PC-3 (cell line): ENCODE results near the gene LRRC52.

ENCODE experiments used
- CTCF ChIP-seq: fragments of 300-600 bp; sonication (generic); conservative IDR thresholded peaks from 2 replicates; pipeline ENCODE4 v1.5.1; 2017; ENCODE audit warnings: antibody characterized with exemption, low read depth, mild to moderate bottlenecking, low read length
- EZH2 ChIP-seq: fragments of 300-600 bp; sonication (generic); IDR thresholded peaks from one replicate; pipeline ENCODE4 v1.6.1; 2017; ENCODE audit warnings: antibody characterized with exemption, mild to moderate bottlenecking, low read length; ENCODE audit not compliant: unreplicated experiment

DNA sequence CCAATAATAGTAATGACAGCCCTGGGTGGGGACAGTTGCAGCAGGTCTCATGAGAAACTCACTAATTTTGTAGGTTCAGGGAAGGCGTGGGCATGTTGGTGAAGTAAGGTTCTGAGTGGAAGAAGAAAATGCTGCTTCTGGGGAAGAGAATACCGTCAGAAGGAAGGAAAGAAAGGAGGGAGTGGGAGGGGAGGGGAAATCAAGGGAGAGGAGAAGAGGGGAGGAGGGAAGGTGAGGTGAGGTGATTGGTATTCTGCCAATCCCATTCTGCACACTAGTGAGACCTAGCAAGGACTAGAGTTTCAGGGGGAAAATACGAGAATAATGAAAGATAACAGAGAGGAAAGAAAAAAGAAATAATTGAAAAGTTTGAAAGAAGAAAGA, 54.9 kb downstream of the LRRC52 start:
- TF ChIP-seq CTCF (no peak), EZH2 (no peak)
